ENCODE data around the gene AATK.

Gene AATK

GRCh38 chr17:81135505-81136278 is 30.3 kb downstream of the AATK start:
- ATAC-seq (replicated peaks) (no peak), DNase-seq (no peak)
- Mint-ChIP-seq H3K36me3 (ENCODE audit: insufficient read depth) (no peaks in the 10 kb centered on the region), H3K27ac (no peak overlapping the region), H3K9me3 (no peaks in the 10 kb centered on the region), H3K4me1 (ENCODE audit: low read depth in 2 of 2) (peaks cover 0 to 7% of the 10 kb centered on the region in 2 donors), H3K4me3 (no peak overlapping the region), H3K27me3 (no peaks in the 10 kb centered on the region)

- Mint-ChIP-seq H3K4me3 (no peak overlapping the region), H3K9me3 (no peaks in the 10 kb centered on the region), H3K4me1 (ENCODE audit: low read depth in 2 of 2) (peaks cover 0 to 7% of the 10 kb centered on the region in 2 donors), H3K36me3 (ENCODE audit: insufficient read depth) (no peaks in the 10 kb centered on the region), H3K27ac (no peak overlapping the region), H3K27me3 (no peaks in the 10 kb centered on the region)
- DNase-seq: no peak
- no peak for ATAC-seq (replicated peaks)
These were observed 31.8 kb downstream of the AATK start for GRCh38 chr17:81134064-81134781.

GRCh38 chr17:81132770-81133723 is 33.0 kb downstream of the AATK start:
- Mint-ChIP-seq H3K27ac (no peak overlapping the region), H3K4me3 (no peak overlapping the region), H3K9me3 (no peaks in the 10 kb centered on the region), H3K36me3 (ENCODE audit: insufficient read depth) (no peaks in the 10 kb centered on the region), H3K27me3 (no peaks in the 10 kb centered on the region), H3K4me1 (ENCODE audit: low read depth in 2 of 2) (no peaks in the 10 kb centered on the region)
- DNase-seq (no peak), ATAC-seq (replicated peaks) (no peak)

GRCh38 chr17:81132197-81132540 is 33.9 kb downstream of the AATK start:
- H3K4me3 Mint-ChIP-seq: no peak overlapping the region
- no peaks in the 10 kb centered on the region for H3K36me3 Mint-ChIP-seq (ENCODE audit: insufficient read depth)
- H3K9me3 Mint-ChIP-seq: no peaks in the 10 kb centered on the region
- H3K4me1 Mint-ChIP-seq (ENCODE audit: low read depth in 2 of 2): no peaks in the 10 kb centered on the region
- H3K27me3 Mint-ChIP-seq: no peaks in the 10 kb centered on the region
- H3K27ac Mint-ChIP-seq: no peak overlapping the region
- DNase-seq (no peak), ATAC-seq (replicated peaks) (no peak)

- H3K36me3 Mint-ChIP-seq (ENCODE audit: insufficient read depth): no peaks in the 10 kb centered on the region
- no peak for DNase-seq
- no peaks in the 10 kb centered on the region for H3K9me3 Mint-ChIP-seq
- H3K4me3 Mint-ChIP-seq: no peak overlapping the region
- ATAC-seq (replicated peaks): no peak
- H3K27me3 Mint-ChIP-seq: no peaks in the 10 kb centered on the region
- no peak overlapping the region for H3K27ac Mint-ChIP-seq
- H3K4me1 Mint-ChIP-seq (ENCODE audit: low read depth in 2 of 2): no peaks in the 10 kb centered on the region
These were observed 34.4 kb downstream of the AATK start for GRCh38 chr17:81131486-81132196.

- Mint-ChIP-seq H3K4me1 (ENCODE audit: low read depth in 2 of 2) (no peaks in the 10 kb centered on the region), H3K27me3 (no peaks in the 10 kb centered on the region), H3K27ac (no peak overlapping the region), H3K9me3 (no peaks in the 10 kb centered on the region), H3K4me3 (no peak overlapping the region), H3K36me3 (ENCODE audit: insufficient read depth) (no peaks in the 10 kb centered on the region)
- no peak for ATAC-seq (replicated peaks)
- no peak for DNase-seq
These were observed 35.3 kb downstream of the AATK start for GRCh38 chr17:81130385-81131361.

- H3K36me3 Mint-ChIP-seq (ENCODE audit: insufficient read depth): peaks cover 3% of the 10 kb centered on the region
- no peaks in the 10 kb centered on the region for H3K4me1 Mint-ChIP-seq (ENCODE audit: low read depth in 2 of 2)
- peak overlapping the region in 1 of 2 donors; percentile 49 for H3K27ac Mint-ChIP-seq
- H3K4me3 Mint-ChIP-seq: no peak overlapping the region
- no peaks in the 10 kb centered on the region for H3K27me3 Mint-ChIP-seq
- DNase-seq (no peak), ATAC-seq (replicated peaks) (no peak)
- no peaks in the 10 kb centered on the region for H3K9me3 Mint-ChIP-seq
These were observed 36.2 kb downstream of the AATK start for GRCh38 chr17:81129711-81130367.

GRCh38 chr17:81129289-81129688 is 36.7 kb downstream of the AATK start:
- ATAC-seq (replicated peaks) (no peak), DNase-seq (no peak)
- peak overlapping the region in 1 of 2 donors; percentile 49 for H3K27ac Mint-ChIP-seq
- H3K36me3 Mint-ChIP-seq (ENCODE audit: insufficient read depth): peaks cover 3% of the 10 kb centered on the region
- no peaks in the 10 kb centered on the region for H3K27me3 Mint-ChIP-seq
- H3K4me3 Mint-ChIP-seq: no peak overlapping the region
- H3K4me1 Mint-ChIP-seq (ENCODE audit: low read depth in 2 of 2): no peaks in the 10 kb centered on the region
- H3K9me3 Mint-ChIP-seq: no peaks in the 10 kb centered on the region

- Mint-ChIP-seq H3K27me3 (no peaks in the 10 kb centered on the region), H3K27ac (no peak overlapping the region), H3K9me3 (no peaks in the 10 kb centered on the region), H3K4me3 (no peak overlapping the region), H3K4me1 (ENCODE audit: low read depth in 2 of 2) (no peaks in the 10 kb centered on the region), H3K36me3 (ENCODE audit: insufficient read depth) (peaks cover 3% of the 10 kb centered on the region)
- DNase-seq (no peak), ATAC-seq (replicated peaks) (no peak)
These were observed 37.2 kb downstream of the AATK start for GRCh38 chr17:81128774-81129173.

GRCh38 chr17:81128338-81128737 is 37.7 kb downstream of the AATK start:
- Mint-ChIP-seq H3K27me3 (no peaks in the 10 kb centered on the region), H3K36me3 (ENCODE audit: insufficient read depth) (peaks cover 3% of the 10 kb centered on the region), H3K4me3 (no peak overlapping the region), H3K27ac (peak overlapping the region in 1 of 2 donors; percentile 69), H3K9me3 (no peaks in the 10 kb centered on the region), H3K4me1 (ENCODE audit: low read depth in 2 of 2) (no peaks in the 10 kb centered on the region)
- ATAC-seq (replicated peaks) (no peak), DNase-seq (no peak)

GRCh38 chr17:81127526-81128177 is 38.4 kb downstream of the AATK start:
- peak overlapping the region in 1 of 2 donors; percentile 69 for H3K27ac Mint-ChIP-seq
- H3K4me3 Mint-ChIP-seq: no peak overlapping the region
- ATAC-seq (replicated peaks) (no peak), DNase-seq (no peak)
- H3K9me3 Mint-ChIP-seq: no peaks in the 10 kb centered on the region
- H3K27me3 Mint-ChIP-seq: no peaks in the 10 kb centered on the region
- peaks cover 3% of the 10 kb centered on the region for H3K36me3 Mint-ChIP-seq (ENCODE audit: insufficient read depth)
- no peaks in the 10 kb centered on the region for H3K4me1 Mint-ChIP-seq (ENCODE audit: low read depth in 2 of 2)
